SU-DHL-6 (cell line): ENCODE data around the gene INPP4A.

Source experiments
- CTCF ChIP-seq: fragments of 200-600 bp; sonication (generic); IDR thresholded peaks from one replicate; pipeline ENCODE4 v1.5.1; 2017; ENCODE audit warnings: antibody characterized with exemption, mild to moderate bottlenecking, low read length, moderate library complexity; ENCODE audit not compliant: insufficient read depth, poor library complexity, severe bottlenecking
- EZH2phosphoT487 ChIP-seq: fragments of 200-600 bp; sonication (generic), shearing (Covaris generic); conservative IDR thresholded peaks from 2 replicates; pipeline ENCODE4 v1.6.1; 2018; ENCODE audit warnings: mild to moderate bottlenecking, antibody characterized with exemption, low read length, moderate library complexity, mixed read lengths

DNA sequence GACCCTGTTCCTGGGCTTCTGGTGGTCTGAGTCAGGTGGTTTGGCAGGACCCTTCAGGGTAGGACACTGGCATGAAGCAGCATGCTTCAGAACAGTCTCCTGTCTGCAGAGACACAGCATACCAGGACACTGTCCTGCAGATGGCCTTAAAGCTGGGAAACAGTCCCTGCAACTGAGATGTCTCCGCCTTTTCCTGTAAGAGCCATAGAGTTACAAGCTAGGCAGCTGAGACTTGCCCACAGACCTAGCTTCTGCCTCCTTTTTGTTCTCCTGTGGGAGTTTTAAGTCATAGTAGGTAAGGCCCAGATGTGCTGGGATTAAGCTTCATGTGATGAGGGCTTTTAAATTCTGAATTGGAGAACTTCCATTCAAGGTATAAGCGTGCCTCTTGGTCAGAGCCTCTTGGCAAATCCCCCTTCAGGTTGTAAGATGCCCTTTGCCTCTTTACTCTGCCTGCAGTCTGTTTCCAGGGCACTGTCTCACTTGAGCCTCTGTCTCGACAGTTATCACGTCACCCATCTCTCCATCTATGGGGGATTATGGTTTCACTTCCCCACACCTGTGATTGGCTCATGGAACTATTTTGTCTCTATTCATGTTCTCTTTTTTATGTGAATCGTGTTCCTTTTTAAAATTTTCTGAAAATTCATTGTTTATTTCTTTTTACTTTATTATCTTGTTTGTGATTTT is 111.8 kb downstream of the INPP4A start:
- TF ChIP-seq CTCF (no peak), EZH2phosphoT487 (no peak)
